SK-N-MC (cell line): ENCODE measurements around the gene TCF7L1.

Experiments
- EZH2 ChIP-seq: fragments of 200-600 bp; sonication (generic); IDR thresholded peaks from one replicate; pipeline ENCODE4 v1.6.1; 2017; ENCODE audit warnings: antibody characterized with exemption
- POLR2AphosphoS5 ChIP-seq: IDR thresholded peaks from 2 replicates; pipeline ENCODE4 v1.6.1; 2012; ENCODE audit warnings: mild to moderate bottlenecking, low read depth, low read length, borderline replicate concordance

- no peak for TF ChIP-seq EZH2
- no peak for TF ChIP-seq POLR2AphosphoS5
Measured at GRCh38 chr2:85239102-85239501, 105.9 kb downstream of the TCF7L1 start.
